HG03196 (cell line): ENCODE measurements around the gene FTSJ1.
A peak's percentile ranks its signal among the peaks of the same experiment; 100 is the strongest.
"Not testable (repeated sequence)": the region's sequence is repeated elsewhere in the genome, so short reads cannot be mapped to it uniquely, and the experiment has no call there.

Experiments used
- ATAC-seq: cut with Tn5 transposase; IDR thresholded peaks from one replicate; pipeline ENCODE4 v1.9.1; 2021; ENCODE audit not compliant: unreplicated experiment

Gene FTSJ1

GRCh38 chrX:48520976-48521352, 45.0 kb downstream of the FTSJ1 start:
- ATAC-seq = no peak

DNA sequence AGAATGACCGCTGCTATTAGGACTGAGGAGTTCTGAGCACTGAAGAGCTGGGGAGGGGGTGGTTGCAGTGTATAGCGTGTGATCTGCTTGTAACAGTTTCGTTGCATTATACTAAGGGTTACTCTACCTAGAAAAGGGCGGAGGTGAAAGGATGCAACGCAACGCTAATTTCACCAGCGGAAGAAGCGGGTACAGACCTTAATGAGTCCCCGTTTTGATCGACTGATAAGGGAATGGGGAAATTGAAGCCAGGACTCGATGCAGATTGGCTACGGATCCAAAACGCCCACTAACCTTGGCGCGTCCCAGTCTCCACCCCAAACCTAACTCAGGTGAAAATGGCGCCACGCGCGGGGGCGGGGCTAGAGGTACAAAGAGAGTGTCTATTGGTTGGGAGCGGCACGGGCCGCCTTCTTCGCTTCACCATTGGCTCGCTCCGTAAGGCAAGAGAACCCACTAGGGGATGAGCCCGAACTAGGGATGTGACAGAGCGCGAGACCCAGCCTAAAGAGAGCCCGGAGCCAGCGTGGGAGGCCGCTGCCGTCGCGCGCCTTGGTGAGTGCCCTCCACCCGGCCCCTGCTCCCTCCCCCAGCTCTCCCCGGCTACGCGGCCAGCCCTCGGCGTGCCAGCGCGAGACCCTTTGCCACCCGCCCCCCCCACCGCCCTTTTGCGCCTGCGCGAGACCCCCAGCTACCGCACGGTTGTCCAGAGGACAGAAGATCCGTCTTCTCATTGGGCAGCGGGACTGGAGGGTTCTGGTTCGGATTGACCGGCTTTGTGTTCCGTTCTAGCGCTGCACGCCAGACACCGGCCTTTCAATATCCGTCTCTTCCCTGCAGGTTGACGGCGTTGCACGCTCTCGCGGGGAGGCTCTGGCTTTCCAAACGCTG, 45.6 kb downstream of the FTSJ1 start, which contains the start of gene EBP:
TSS of gene EBP (plus strand) at position 456 of the 891 bp plus-strand sequence. CDS start 1,964 bp downstream, outside the sequence.
- peak; percentile 92 for ATAC-seq

GRCh38 chrX:48522291-48522690, 46.3 kb downstream of the FTSJ1 start:
- no peak for ATAC-seq

- ATAC-seq = no peak
These were observed 47.7 kb downstream of the FTSJ1 start for GRCh38 chrX:48523682-48524081.

DNA sequence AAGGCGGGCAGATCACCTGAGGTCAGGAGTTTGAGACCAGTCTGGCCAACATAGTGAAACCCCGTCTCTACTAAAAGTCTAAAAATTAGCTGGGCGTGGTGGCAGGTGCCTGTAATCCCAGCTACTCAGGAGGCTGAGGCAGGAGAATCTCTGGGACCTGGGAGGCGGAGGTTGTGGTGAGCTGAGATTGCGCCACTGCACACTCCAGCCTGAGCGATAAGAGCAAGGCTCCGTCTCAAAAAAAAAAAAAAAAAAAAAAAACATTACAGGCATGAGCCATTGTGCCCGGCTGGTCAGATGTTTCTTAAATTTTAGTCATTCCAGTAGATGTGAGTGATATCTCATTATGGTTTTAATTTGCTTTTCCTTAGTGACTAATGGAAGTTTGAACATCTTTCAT, 49.9 kb downstream of the FTSJ1 start:
- not testable (repeated sequence) for ATAC-seq

- no peak for ATAC-seq
These were observed 54.7 kb downstream of the FTSJ1 start for GRCh38 chrX:48530736-48531135.

- ATAC-seq = no peak
These were observed 55.5 kb downstream of the FTSJ1 start for GRCh38 chrX:48531358-48531959.

GRCh38 chrX:48532161-48532560, 56.2 kb downstream of the FTSJ1 start:
- ATAC-seq = no peak

GRCh38 chrX:48533165-48533564, 57.2 kb downstream of the FTSJ1 start:
- ATAC-seq = no peak
